Activated B cell treated with CpG ODN at 0.5 μM for 24 hours (primary cell): ENCODE results near the gene MACROD2. TPM values are rescaled to one million over a fixed set of nuclear protein-coding genes. Genes with fewer than 3 reads are reported as not detected.

Experiments
- ATAC-seq: fragments of 200-7000 bp; cut with Tn5 transposase; one replicate; pipeline ENCODE4 v1.10.0; 2021; ENCODE audit warnings: low read depth, mild to moderate bottlenecking, moderate library complexity
- CTCF ChIA-PET: fragments of 350-600 bp; sonication (Branson Sonifier 250); formaldehyde crosslinking; loops from one replicate; lab custom pipeline; 2021; ENCODE audit warnings: antibody characterized with exemption; lab: Charles Lee
- POLR2A ChIA-PET: fragments of 350-600 bp; sonication (Branson Sonifier 250); formaldehyde crosslinking; loops from one replicate; lab custom pipeline; 2021; ENCODE audit warnings: antibody characterized with exemption; lab: Charles Lee
- DNase-seq: peaks from one replicate; pipeline ENCODE4 v3.0.0; 2022
- H3K27ac Mint-ChIP-seq: one replicate; pipeline ENCODE4 v1.8.0; 2020; ENCODE audit warnings: mixed read lengths
- H3K27me3 Mint-ChIP-seq: one replicate; pipeline ENCODE4 v1.8.0; 2021; ENCODE audit warnings: mixed read lengths
- H3K36me3 Mint-ChIP-seq: one replicate; pipeline ENCODE4 v1.8.0; 2021; ENCODE audit warnings: low read depth, mixed read lengths
- H3K4me1 Mint-ChIP-seq: one replicate; pipeline ENCODE4 v1.8.0; 2021; ENCODE audit warnings: mixed read lengths
- H3K4me3 Mint-ChIP-seq: one replicate; pipeline ENCODE4 v1.8.0; 2020; ENCODE audit warnings: mild to moderate bottlenecking, mixed read lengths
- H3K9me3 Mint-ChIP-seq: one replicate; pipeline ENCODE4 v1.8.0; 2020; ENCODE audit warnings: mixed read lengths
- CTCF ChIP-seq: fragments of 200-600 bp; IDR thresholded peaks from one replicate; pipeline ENCODE4 v1.8.0; 2022; ENCODE audit warnings: antibody characterized with exemption, mild to moderate bottlenecking
- intact Hi-C: fragments of 100-400 bp; cut with micrococcal nuclease; formaldehyde crosslinking; loops from one replicate; pipeline ENCODE4 v1.15.1; 2024
- total RNA-seq: library from RNA; stranded (reverse); gene quantifications from 2 replicates; pipeline ENCODE4 v1.2.3, GENCODE V29; 2022

The MACROD2 gene
- total RNA-seq, 1 donor from 2014 or later, result 55.1 TPM

GRCh38 chr20:14830466-14830865, 835.1 kb downstream of the MACROD2 start:
- ChIA-PET POLR2A (no interaction called here), CTCF (no interaction called here)
- Mint-ChIP-seq H3K4me3 (no peak overlapping the region), H3K36me3 (no peaks in the 10 kb centered on the region), H3K4me1 (peaks cover 22% of the 10 kb centered on the region), H3K27me3 (peaks cover 2% of the 10 kb centered on the region), H3K9me3 (no peaks in the 10 kb centered on the region), H3K27ac (no peak overlapping the region)
- intact Hi-C loops, result loop anchor here (1.0 to 10.0 kb wide), 3 partner anchors 370 to 1157 kb away; no protein-coding TSS in a partner anchor
- no peak for TF ChIP-seq CTCF
- DNase-seq (no peak), ATAC-seq (peak; percentile 66)

DNA sequence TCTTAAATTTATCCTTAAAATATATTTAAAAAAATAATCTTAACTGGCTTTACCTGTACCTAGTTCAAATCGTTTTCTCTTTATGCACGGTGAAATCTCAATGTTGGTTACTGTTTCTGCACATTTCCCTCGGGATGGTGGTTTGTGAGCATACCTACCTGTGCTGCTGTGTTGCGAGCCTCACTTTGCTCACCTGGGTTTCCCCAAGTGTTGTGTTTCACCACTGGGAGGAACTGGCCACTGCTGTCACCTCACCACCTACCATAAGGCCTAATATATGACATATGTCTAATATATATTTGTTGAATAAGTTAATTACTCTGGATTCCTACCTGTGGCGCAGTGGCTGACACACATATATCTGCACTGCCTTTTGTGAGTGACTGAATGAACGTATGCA, 835.6 kb downstream of the MACROD2 start:
- POLR2A ChIA-PET, result no interaction called here
- ATAC-seq (no peak), DNase-seq (no peak)
- CTCF ChIA-PET, result no interaction called here
- no peak for TF ChIP-seq CTCF
- no peak overlapping the region for H3K4me3 Mint-ChIP-seq
- H3K27ac Mint-ChIP-seq, result no peak overlapping the region
- intact Hi-C loops, result loop anchor here (1.0 to 10.0 kb wide), 3 partner anchors 369 to 1156 kb away; no protein-coding TSS in a partner anchor
- peaks cover 22% of the 10 kb centered on the region for H3K4me1 Mint-ChIP-seq
- H3K9me3 Mint-ChIP-seq, result no peaks in the 10 kb centered on the region
- peaks cover 5% of the 10 kb centered on the region for H3K27me3 Mint-ChIP-seq
- no peaks in the 10 kb centered on the region for H3K36me3 Mint-ChIP-seq

GRCh38 chr20:14832630-14833029, 837.3 kb downstream of the MACROD2 start:
- POLR2A ChIA-PET, result no interaction called here
- Mint-ChIP-seq H3K4me3 (no peak overlapping the region), H3K9me3 (no peaks in the 10 kb centered on the region), H3K36me3 (no peaks in the 10 kb centered on the region), H3K4me1 (peaks cover 22% of the 10 kb centered on the region), H3K27ac (no peak overlapping the region), H3K27me3 (peaks cover 7% of the 10 kb centered on the region)
- CTCF ChIA-PET, result no interaction called here
- peak; percentile 70 for ATAC-seq
- no peak for DNase-seq
- TF ChIP-seq CTCF, result no peak
- intact Hi-C loops, result loop anchor here (5.0 to 10.0 kb wide), 2 partner anchors 482 to 1155 kb away; no protein-coding TSS in a partner anchor

- ATAC-seq (no peak), DNase-seq (no peak)
- Mint-ChIP-seq H3K9me3 (no peaks in the 10 kb centered on the region), H3K27me3 (peaks cover 11% of the 10 kb centered on the region), H3K27ac (no peak overlapping the region), H3K36me3 (no peaks in the 10 kb centered on the region), H3K4me1 (no peaks in the 10 kb centered on the region), H3K4me3 (no peak overlapping the region)
- intact Hi-C loops, result loop anchor here (10.0 kb wide), 1 partner anchor 476 kb away; no protein-coding TSS in a partner anchor
- TF ChIP-seq CTCF, result no peak
- CTCF ChIA-PET, result no interaction called here
- POLR2A ChIA-PET, result interaction anchor here (0.6 kb wide), 1 partner anchor 16 kb away, joined by 6 read pairs; no protein-coding TSS in a partner anchor
These were observed 843.6 kb downstream of the MACROD2 start for GRCh38 chr20:14838663-14839628.
